GM12878 (cell line): Measurements from ENCODE around the gene ROBO4. TPM values are rescaled to one million over a fixed set of nuclear protein-coding genes. Genes with fewer than 3 reads are reported as not detected.

Experiments
- ATAC-seq: fragments of 200-7000 bp; cut with Tn5 transposase; 3 replicates; pipeline ENCODE4 v1.9.1; 2020; ENCODE audit warnings: mild to moderate bottlenecking, moderate library complexity
- BruUV-seq: library from RNA; stranded (reverse); fragments of 400-500 nt; replicated peaks from 2 replicates; lab custom pipeline; 2021; lab: Mats Ljungman, UMichigan
- CTCF ChIA-PET: fragments of 300-600 bp; sonication (Branson Sonifier 250); formaldehyde crosslinking; extraction: SDS; loops from one replicate; lab custom pipeline; 2021; ENCODE audit warnings: inconsistent platforms; lab: Yijun Ruan, JAX
- POLR2A ChIA-PET: fragments of 350-600 bp; formaldehyde crosslinking; extraction: SDS; loops from one replicate; lab custom pipeline; 2021; ENCODE audit warnings: inconsistent platforms; lab: Charles Lee
- RAD21 ChIA-PET: fragments of 300-600 bp; sonication (Branson Sonifier 250); formaldehyde crosslinking; loops from one replicate; lab custom pipeline; 2023; ENCODE audit warnings: antibody characterized with exemption; ENCODE audit not compliant: unreplicated experiment; lab: Charles Lee
- SMC1A ChIA-PET: fragments of 300-600 bp; sonication (Branson Sonifier 250); formaldehyde crosslinking; loops from one replicate; lab custom pipeline; 2023; ENCODE audit not compliant: unreplicated experiment, uncharacterized antibody; lab: Charles Lee
- DNase-seq: peaks from one replicate; pipeline ENCODE4 v3.0.0-alpha.2; 2011; ENCODE audit warnings: low read depth, low spot score
- FAIRE-seq: peaks from 3 replicates; lab custom pipeline; 2011; peaks lifted over from hg19 to GRCh38; lab: Jason Lieb, UNC
- H2AFZ ChIP-seq: 2 replicates; pipeline ENCODE4 v1.6.0; 2011; ENCODE audit warnings: low read depth, low read length, control low read depth; ENCODE audit not compliant: control insufficient read depth
- H3K27ac ChIP-seq: 2 replicates; pipeline ENCODE4 v1.5.1; 2011; ENCODE audit warnings: control low read depth; ENCODE audit not compliant: control insufficient read depth, insufficient read depth
- H3K27me3 ChIP-seq, 2 experiments: replicated peaks in 1 of 2; 2 replicates each; pipeline versions ENCODE4 v1.6.0 to v1.6.1; 2011; ENCODE audit warnings: low read length in 1 of 2; ENCODE audit not compliant: control insufficient read depth in 2 of 2, insufficient read depth in 2 of 2
- H3K36me3 ChIP-seq, 2 experiments: 2 replicates each; pipeline ENCODE4 v1.5.1; 2011; ENCODE audit warnings: low read length in 1 of 2; ENCODE audit not compliant: control insufficient read depth in 2 of 2, insufficient read depth in 2 of 2
- H3K4me1 ChIP-seq: 2 replicates; pipeline ENCODE4 v1.6.1; 2011; ENCODE audit warnings: mild to moderate bottlenecking, low read length, moderate library complexity, mixed read lengths; ENCODE audit not compliant: control insufficient read depth, insufficient read depth
- H3K4me2 ChIP-seq: 2 replicates; pipeline ENCODE4 v1.6.0; 2011; ENCODE audit warnings: control low read depth; ENCODE audit not compliant: control insufficient read depth, insufficient read depth
- H3K4me3 ChIP-seq: fragments of 200-600 bp; sonication (generic); 2 replicates; pipeline ENCODE4 v1.5.1; 2016
- H3K79me2 ChIP-seq: 2 replicates; pipeline ENCODE4 v1.6.0; 2011; ENCODE audit warnings: low read length; ENCODE audit not compliant: control insufficient read depth, insufficient read depth
- H3K9ac ChIP-seq: 2 replicates; pipeline ENCODE4 v1.8.0; 2011; ENCODE audit warnings: low read length, control low read depth, mixed read lengths; ENCODE audit not compliant: control insufficient read depth, insufficient read depth
- H3K9me3 ChIP-seq: replicated peaks from 3 replicates; pipeline ENCODE4 v1.5.1; 2011; ENCODE audit warnings: mild to moderate bottlenecking, low read length; ENCODE audit not compliant: control insufficient read depth, insufficient read depth
- H4K20me1 ChIP-seq: 2 replicates; pipeline ENCODE4 v1.6.0; 2011; ENCODE audit not compliant: control insufficient read depth, insufficient read depth
- BMI1 ChIP-seq: fragments of 450-650 bp; IDR thresholded peaks from 2 replicates; pipeline ENCODE4 v1.6.1; 2016; ENCODE audit warnings: mild to moderate bottlenecking, moderate library complexity, borderline replicate concordance
- TAF1 ChIP-seq: IDR thresholded peaks from 2 replicates; pipeline ENCODE4 v1.6.1; 2011; ENCODE audit warnings: mild to moderate bottlenecking, low read depth, low read length, borderline replicate concordance
- ZBED1 ChIP-seq: IDR thresholded peaks from 2 replicates; pipeline ENCODE4 v1.6.1; 2016; ENCODE audit warnings: borderline replicate concordance
- ZBTB11 ChIP-seq: fragments of 450-650 bp; formaldehyde crosslinking; IDR thresholded peaks from 2 replicates; pipeline ENCODE4 v1.5.0; 2022; ENCODE audit warnings: mild to moderate bottlenecking, missing genetic modification characterization
- WGBS: methylation state at CpG from one replicate; pipeline ENCODE4 v1.1.6; 2016; ENCODE audit warnings: low lambda C conversion rate; ENCODE audit not compliant: insufficient replicate concordance, insufficient coverage; ENCODE audit errors: missing lambda C conversion rate; 5-methylcytosine and 5-hydroxymethylcytosine counted together
- in situ Hi-C: fragments of 300-500 bp; cut with MboI; formaldehyde crosslinking; loops from 9 replicates; pipeline ENCODE4 v1.14.3; 2018; ENCODE audit warnings: mixed read lengths
- intact Hi-C: fragments of 100-400 bp; cut with micrococcal nuclease; formaldehyde crosslinking; loops from one replicate; pipeline ENCODE4 v1.14.2; 2022; ENCODE audit not compliant: unreplicated experiment
- polyA plus RNA-seq, 11 experiments: library from polyadenylated mRNA; depleted of rRNA in 4 of 11; unstranded in 6 of 11; stranded (reverse) in 5 of 11; fragments of >200 nt; fragmentation: Nextera tagmentation in 4 of 11; fragmentation: Illumina TruSeq in 1 of 11; extraction: Ambion mirVana in 4 of 11; extraction: Trizol in 1 of 11; gene quantifications; 1 replicate in 1 of 11; 2 replicates in 10 of 11; pipeline versions ENCODE4 v1.2.1 to v1.2.3, GENCODE V29; 2011 to 2016; ENCODE audit warnings: inconsistent platforms in 2 of 11, missing spikeins in 2 of 11, low read depth in 1 of 11
- total RNA-seq, 4 experiments: library from RNA; depleted of rRNA in 3 of 4; stranded (reverse); fragments of >200 nt in 3 of 4; fragmentation: Illumina TruSeq in 1 of 4; extraction: Trizol in 1 of 4; gene quantifications; 2 replicates each; pipeline versions ENCODE4 v1.2.1 to v1.2.3, GENCODE V29; 2013 to 2021

The ROBO4 gene
- total and polyA plus RNA-seq, 10 of the 15 experiments (the other 5 are each of a cell fraction or from before 2014, with no cell fraction given) = not detected

- WGBS = 29% methylated on average over 6 of the region's 6 CpGs
- no peaks in the 10 kb centered on the region for H3K36me3 ChIP-seq
- no peak overlapping the region for H3K4me3 ChIP-seq
- H3K27ac ChIP-seq = no peak overlapping the region
- BruUV-seq = no TSS peak
- SMC1A ChIA-PET = no interaction called here
- H3K4me2 ChIP-seq = no peak overlapping the region
- no peaks in the 10 kb centered on the region for H4K20me1 ChIP-seq
- intact Hi-C loops = no loop called here
- no peak for DNase-seq
- H3K79me2 ChIP-seq = no peaks in the 10 kb centered on the region
- POLR2A ChIA-PET = no interaction called here
- ATAC-seq = no peak
- in situ Hi-C loops = no loop called here
- no peak overlapping the region for H2AFZ ChIP-seq
- CTCF ChIA-PET = interaction anchor here (1.4 kb wide), 1 partner anchor 242 kb away, joined by 3 read pairs; no protein-coding TSS in a partner anchor
- no peaks in the 10 kb centered on the region for H3K4me1 ChIP-seq
- H3K27me3 ChIP-seq = peaks cover 3 to 5% of the 10 kb centered on the region in 2 experiments; a peak in 3 of 4 replicates
- no peak for FAIRE-seq
- RAD21 ChIA-PET = no interaction called here
- no peak for TF ChIP-seq ZBED1
- TF ChIP-seq ZBTB11 (CRISPR knock-in tag) = no peak
- no peak for TF ChIP-seq BMI1
- TF ChIP-seq TAF1 = no peak
- no peaks in the 10 kb centered on the region for H3K9me3 ChIP-seq
- H3K9ac ChIP-seq = no peak overlapping the region
These were observed 1.9 kb upstream of the ROBO4 start for GRCh38 chr11:124899383-124900145.
